Caco-2 (cell line): ENCODE results near the gene TBCE. TPM values are rescaled to one million over a fixed set of nuclear protein-coding genes. Genes with fewer than 3 reads are reported as not detected.
"Not testable (repeated sequence)": the region's sequence is repeated elsewhere in the genome, so short reads cannot be mapped to it uniquely, and the experiment has no call there.

Experiments used
- BruUV-seq: library from RNA; stranded (reverse); fragments of 400-500 nt; replicated peaks from 2 replicates; lab custom pipeline; 2021; lab: Mats Ljungman, UMichigan
- CTCF ChIA-PET: fragments of 300-600 bp; sonication (Branson Sonifier 250); formaldehyde crosslinking; loops from one replicate; lab custom pipeline; 2022; ENCODE audit warnings: antibody characterized with exemption; lab: Charles Lee
- POLR2A ChIA-PET: fragments of 300-600 bp; sonication (Branson Sonifier 250); formaldehyde crosslinking; loops from one replicate; lab custom pipeline; 2022; ENCODE audit warnings: antibody characterized with exemption; lab: Charles Lee
- DNase-seq, 2 experiments: peaks; one replicate each; pipeline versions ENCODE4 v3.0.0 to v3.0.0-alpha.2; 2020 to 2022
- H3K27me3 ChIP-seq: replicated peaks from 2 replicates; pipeline ENCODE4 v1.6.0; 2011; ENCODE audit warnings: low read length; ENCODE audit not compliant: control insufficient read depth, insufficient read depth
- H3K36me3 ChIP-seq: 2 replicates; pipeline ENCODE4 v1.5.1; 2011; ENCODE audit warnings: low read length; ENCODE audit not compliant: control insufficient read depth, insufficient read depth
- H3K4me1 ChIP-seq: fragments of 250-450 bp; sonication (Bioruptor Pico); 2 replicates; pipeline ENCODE4 v1.5.1; 2020; ENCODE audit warnings: mild to moderate bottlenecking
- H3K4me3 ChIP-seq: 2 replicates; pipeline ENCODE4 v1.5.1; 2011; ENCODE audit warnings: low read depth, mild to moderate bottlenecking, control low read depth, low read length
- H3K9me3 ChIP-seq: fragments of 250-450 bp; sonication (Bioruptor Pico); 2 replicates; pipeline ENCODE4 v1.5.1; 2020; ENCODE audit warnings: mild to moderate bottlenecking, moderate library complexity
- H3K27ac Mint-ChIP-seq: one replicate; pipeline ENCODE4 v1.8.0; 2022; ENCODE audit warnings: mixed read lengths; ENCODE audit not compliant: unreplicated experiment
- H3K27me3 Mint-ChIP-seq: one replicate; pipeline ENCODE4 v1.8.0; 2022; ENCODE audit warnings: mixed read lengths; ENCODE audit not compliant: insufficient read depth, unreplicated experiment
- H3K36me3 Mint-ChIP-seq: one replicate; pipeline ENCODE4 v1.8.0; 2022; ENCODE audit warnings: mild to moderate bottlenecking, mixed read lengths; ENCODE audit not compliant: insufficient read depth, unreplicated experiment
- H3K4me1 Mint-ChIP-seq: one replicate; pipeline ENCODE4 v1.8.0; 2022; ENCODE audit warnings: low read depth, mixed read lengths; ENCODE audit not compliant: unreplicated experiment
- H3K4me3 Mint-ChIP-seq: one replicate; pipeline ENCODE4 v1.8.0; 2022; ENCODE audit warnings: mild to moderate bottlenecking, moderate library complexity, mixed read lengths; ENCODE audit not compliant: unreplicated experiment
- H3K9me3 Mint-ChIP-seq: one replicate; pipeline ENCODE4 v1.8.0; 2022; ENCODE audit warnings: mixed read lengths; ENCODE audit not compliant: unreplicated experiment
- CTCF ChIP-seq, 2 experiments: fragments of 200-600 bp in 1 of 2; IDR thresholded peaks; 1 replicate in 1 of 2; 2 replicates in 1 of 2; pipeline versions ENCODE4 v1.5.1 to v1.8.0; 2011 to 2022; ENCODE audit warnings: antibody characterized with exemption in 1 of 2, control low read depth in 1 of 2, inconsistent platforms in 1 of 2, low read depth in 1 of 2, low read length in 1 of 2, mild to moderate bottlenecking in 1 of 2, moderate library complexity in 1 of 2; ENCODE audit not compliant: insufficient read depth in 1 of 2, severe bottlenecking in 1 of 2, unreplicated experiment in 1 of 2
- intact Hi-C: fragments of 100-400 bp; cut with micrococcal nuclease; formaldehyde crosslinking; loops from one replicate; pipeline ENCODE4 v1.10.0; 2022; ENCODE audit not compliant: unreplicated experiment
- total RNA-seq: library from RNA; stranded (reverse); gene quantifications from 2 replicates; pipeline ENCODE4 v1.2.3, GENCODE V29; 2022

TBCE gene
- total RNA-seq, 1 experiment from 2014 or later = 40.0 TPM

- no peaks in the 10 kb centered on the region for H3K4me1 Mint-ChIP-seq
- intact Hi-C loops = no loop called here
- no peaks in the 10 kb centered on the region for H3K27me3 Mint-ChIP-seq
- H3K4me3 ChIP-seq = no peak overlapping the region
- H3K27me3 ChIP-seq = no peaks in the 10 kb centered on the region
- no peak overlapping the region for H3K4me3 Mint-ChIP-seq
- TF ChIP-seq CTCF (IDR thresholded peaks at IDR 0.05; ENCODE audit: insufficient read depth in 1 of 2, low read depth in 1 of 2, low read length in 1 of 2, severe bottlenecking in 1 of 2, unreplicated experiment in 1 of 2) = no peak
- no peaks in the 10 kb centered on the region for H3K9me3 ChIP-seq
- no TSS peak for BruUV-seq
- DNase-seq = no peak
- no peaks in the 10 kb centered on the region for H3K4me1 ChIP-seq
- H3K27ac Mint-ChIP-seq = no peak overlapping the region
- peaks cover 62% of the 10 kb centered on the region for H3K36me3 Mint-ChIP-seq
- ChIA-PET CTCF (no interaction called here), POLR2A (no interaction called here)
- no peaks in the 10 kb centered on the region for H3K36me3 ChIP-seq
- H3K9me3 Mint-ChIP-seq = no peaks in the 10 kb centered on the region
These were observed 86.8 kb downstream of the TBCE start for GRCh38 chr1:235454021-235454420.

GRCh38 chr1:235455097-235455496 is 87.9 kb downstream of the TBCE start:
- H3K27me3 Mint-ChIP-seq = no peaks in the 10 kb centered on the region
- no peaks in the 10 kb centered on the region for H3K27me3 ChIP-seq
- no peak for TF ChIP-seq CTCF (IDR thresholded peaks at IDR 0.05; ENCODE audit: insufficient read depth in 1 of 2, low read depth in 1 of 2, low read length in 1 of 2, severe bottlenecking in 1 of 2, unreplicated experiment in 1 of 2)
- H3K4me3 Mint-ChIP-seq = no peak overlapping the region
- DNase-seq = no peak
- ChIA-PET CTCF (no interaction called here), POLR2A (no interaction called here)
- H3K4me1 Mint-ChIP-seq = no peaks in the 10 kb centered on the region
- no peaks in the 10 kb centered on the region for H3K9me3 Mint-ChIP-seq
- H3K9me3 ChIP-seq = no peaks in the 10 kb centered on the region
- intact Hi-C loops = no loop called here
- H3K36me3 ChIP-seq = no peaks in the 10 kb centered on the region
- no peak overlapping the region for H3K27ac Mint-ChIP-seq
- H3K4me1 ChIP-seq = no peaks in the 10 kb centered on the region
- peaks cover 54% of the 10 kb centered on the region for H3K36me3 Mint-ChIP-seq
- H3K4me3 ChIP-seq = no peak overlapping the region
- BruUV-seq = no TSS peak

- intact Hi-C loops = no loop called here
- Histone ChIP-seq H3K4me1 (no peaks in the 10 kb centered on the region), H3K36me3 (no peaks in the 10 kb centered on the region), H3K4me3 (no peak overlapping the region), H3K27me3 (no peaks in the 10 kb centered on the region), H3K9me3 (no peaks in the 10 kb centered on the region)
- ChIA-PET POLR2A (no interaction called here), CTCF (no interaction called here)
- no peaks in the 10 kb centered on the region for H3K4me1 Mint-ChIP-seq
- no peaks in the 10 kb centered on the region for H3K27me3 Mint-ChIP-seq
- TF ChIP-seq CTCF (IDR thresholded peaks at IDR 0.05; ENCODE audit: insufficient read depth in 1 of 2, low read depth in 1 of 2, low read length in 1 of 2, severe bottlenecking in 1 of 2, unreplicated experiment in 1 of 2) = no peak
- H3K9me3 Mint-ChIP-seq = no peaks in the 10 kb centered on the region
- H3K4me3 Mint-ChIP-seq = no peak overlapping the region
- no peak overlapping the region for H3K27ac Mint-ChIP-seq
- no peak for DNase-seq
- no TSS peak for BruUV-seq
- peaks cover 52% of the 10 kb centered on the region for H3K36me3 Mint-ChIP-seq
These were observed 88.6 kb downstream of the TBCE start for GRCh38 chr1:235455823-235456222.

GRCh38 chr1:235457856-235458255 is 90.6 kb downstream of the TBCE start:
- H3K4me1 ChIP-seq, H3K4me1 Mint-ChIP-seq, H3K9me3 Mint-ChIP-seq, H3K9me3 ChIP-seq, H3K27ac Mint-ChIP-seq, H3K4me3 ChIP-seq, H3K27me3 ChIP-seq, intact Hi-C loops, H3K36me3 ChIP-seq, CTCF ChIA-PET, BruUV-seq, H3K4me3 Mint-ChIP-seq, POLR2A ChIA-PET, DNase-seq, H3K27me3 Mint-ChIP-seq: not testable (repeated sequence)
- H3K36me3 Mint-ChIP-seq = peaks cover 43% of the 10 kb centered on the region
